WTC11 (cell line): Measurements from ENCODE around the gene PROCR. TPM values are rescaled to one million over a fixed set of nuclear protein-coding genes. Genes with fewer than 3 reads are reported as not detected.

Experiments
- ATAC-seq: fragments of 200-7000 bp; cut with Tn5 transposase; 2 replicates; pipeline ENCODE4 v1.10.0; 2021; ENCODE audit warnings: mild to moderate bottlenecking, moderate library complexity
- CTCF ChIA-PET: fragments of 300-600 bp; sonication (Branson Sonifier 250); formaldehyde crosslinking; loops from one replicate; lab custom pipeline; 2021; ENCODE audit warnings: antibody characterized with exemption; lab: Charles Lee
- POLR2A ChIA-PET: fragments of 350-600 bp; sonication (Branson Sonifier 250); formaldehyde crosslinking; loops from one replicate; lab custom pipeline; 2021; ENCODE audit warnings: antibody characterized with exemption; lab: Charles Lee
- DNase-seq: peaks from one replicate; pipeline ENCODE4 v3.0.0; 2021; ENCODE audit warnings: low spot score
- H3K27ac Mint-ChIP-seq: 2 replicates; pipeline ENCODE4 v1.8.0; 2021; ENCODE audit warnings: mixed read lengths
- H3K27me3 Mint-ChIP-seq: 2 replicates; pipeline ENCODE4 v1.8.0; 2021; ENCODE audit warnings: low read depth, mild to moderate bottlenecking, moderate library complexity, mixed read lengths
- H3K36me3 Mint-ChIP-seq: 2 replicates; pipeline ENCODE4 v1.8.0; 2021; ENCODE audit warnings: mixed read lengths
- H3K4me1 Mint-ChIP-seq: 2 replicates; pipeline ENCODE4 v1.8.0; 2022; ENCODE audit warnings: mixed read lengths
- H3K4me3 Mint-ChIP-seq: 2 replicates; pipeline ENCODE4 v1.8.0; 2021; ENCODE audit warnings: mild to moderate bottlenecking, moderate library complexity, mixed read lengths
- H3K9me3 Mint-ChIP-seq: 2 replicates; pipeline ENCODE4 v1.8.0; 2021; ENCODE audit warnings: mixed read lengths
- ATF1 ChIP-seq: sonication (generic); formaldehyde crosslinking; IDR thresholded peaks from 2 replicates; pipeline ENCODE4 v1.8.1; 2023; ENCODE audit warnings: mild to moderate bottlenecking, moderate library complexity, missing genetic modification reagents
- ATF2 ChIP-seq: sonication (generic); formaldehyde crosslinking; IDR thresholded peaks from 2 replicates; pipeline ENCODE4 v1.8.1; 2022; ENCODE audit warnings: low read depth, missing genetic modification reagents, borderline replicate concordance
- CREB1 ChIP-seq: sonication (generic); formaldehyde crosslinking; IDR thresholded peaks from 2 replicates; pipeline ENCODE4 v1.8.0; 2023; ENCODE audit warnings: mild to moderate bottlenecking, missing genetic modification reagents
- ERG ChIP-seq: fragments of 250-450 bp; sonication (Bioruptor Pico); IDR thresholded peaks from 2 replicates; pipeline ENCODE4 v1.8.0; 2021; ENCODE audit warnings: mild to moderate bottlenecking
- ETV6 ChIP-seq: sonication (generic); formaldehyde crosslinking; IDR thresholded peaks from 2 replicates; pipeline ENCODE4 v1.8.1; 2022; ENCODE audit warnings: mild to moderate bottlenecking, missing genetic modification reagents
- FOXJ3 ChIP-seq: sonication (generic); formaldehyde crosslinking; IDR thresholded peaks from 2 replicates; pipeline ENCODE4 v1.9.0; 2021; ENCODE audit warnings: missing genetic modification reagents, mild to moderate bottlenecking, borderline replicate concordance
- FOXK1 ChIP-seq: sonication (generic); formaldehyde crosslinking; IDR thresholded peaks from 2 replicates; pipeline ENCODE4 v1.8.0; 2022; ENCODE audit warnings: mild to moderate bottlenecking, moderate library complexity, missing genetic modification reagents
- GRHL2 ChIP-seq: fragments of 250-450 bp; sonication (Bioruptor Pico); IDR thresholded peaks from 2 replicates; pipeline ENCODE4 v1.8.0; 2022; ENCODE audit warnings: mild to moderate bottlenecking, moderate library complexity; ENCODE audit not compliant: insufficient replicate concordance, severe bottlenecking
- HMGA2 ChIP-seq: fragments of 250-450 bp; sonication (Bioruptor Pico); IDR thresholded peaks from 2 replicates; pipeline ENCODE4 v1.4.0; 2021; ENCODE audit warnings: mild to moderate bottlenecking, moderate library complexity
- NFE2L1 ChIP-seq: sonication (generic); formaldehyde crosslinking; IDR thresholded peaks from 2 replicates; pipeline ENCODE4 v1.8.1; 2023; ENCODE audit warnings: missing genetic modification reagents
- NR1H2 ChIP-seq: sonication (generic); formaldehyde crosslinking; IDR thresholded peaks from 2 replicates; pipeline ENCODE4 v1.9.0; 2021; ENCODE audit warnings: mild to moderate bottlenecking, moderate library complexity, missing genetic modification reagents
- RELA ChIP-seq: sonication (generic); formaldehyde crosslinking; IDR thresholded peaks from 2 replicates; pipeline ENCODE4 v1.8.1; 2022; ENCODE audit warnings: missing genetic modification reagents, mild to moderate bottlenecking, borderline replicate concordance
- TEAD4 ChIP-seq: sonication (generic); formaldehyde crosslinking; IDR thresholded peaks from 2 replicates; pipeline ENCODE4 v1.8.0; 2022; ENCODE audit warnings: mild to moderate bottlenecking, missing genetic modification reagents
- ZBTB43 ChIP-seq: sonication (generic); formaldehyde crosslinking; IDR thresholded peaks from 2 replicates; pipeline ENCODE4 v1.8.1; 2023; ENCODE audit warnings: mild to moderate bottlenecking, missing genetic modification reagents
- ZNF263 ChIP-seq: sonication (generic); formaldehyde crosslinking; IDR thresholded peaks from 2 replicates; pipeline ENCODE4 v1.8.1; 2022; ENCODE audit warnings: low read depth, mild to moderate bottlenecking, moderate library complexity, missing genetic modification reagents
- total RNA-seq: library from RNA; stranded (reverse); gene quantifications from 3 replicates; pipeline ENCODE4 v1.2.3, GENCODE V29; 2021
- TF ChIP-seq, protein P1 (sequence below): sonication (generic); formaldehyde crosslinking; conservative IDR thresholded peaks from 2 replicates; pipeline ENCODE4 v1.8.1; 2023; ENCODE audit warnings: mild to moderate bottlenecking, low read depth, missing genetic modification reagents, moderate library complexity
- TF ChIP-seq, protein P2 (sequence below): sonication (generic); formaldehyde crosslinking; IDR thresholded peaks from 2 replicates; pipeline ENCODE4 v1.8.1; 2023; ENCODE audit warnings: mild to moderate bottlenecking, moderate library complexity, missing genetic modification reagents

The PROCR gene
- total RNA-seq, 1 experiment from 2014 or later: 29.7 TPM

- ChIA-PET POLR2A (no interaction called here), CTCF (no interaction called here)
- no peak for DNase-seq
- H3K27ac Mint-ChIP-seq: no peak overlapping the region
- peaks cover 4% of the 10 kb centered on the region; the same call in 1 of the 2 replicates for H3K9me3 Mint-ChIP-seq
- no peak for ATAC-seq
- H3K36me3 Mint-ChIP-seq: peaks cover 3% of the 10 kb centered on the region; the same call in 1 of the 2 replicates
- no peaks in the 10 kb centered on the region; the same call in 1 of the 2 replicates for H3K27me3 Mint-ChIP-seq
- TF ChIP-seq ZBTB43 (CRISPR knock-in tag) (no peak), NR1H2 (CRISPR knock-in tag) (no peak), FOXJ3 (CRISPR knock-in tag) (no peak), GRHL2 (CRISPR knock-in tag) (no peak), ATF2 (CRISPR knock-in tag) (no peak), ERG (no peak), TEAD4 (CRISPR knock-in tag) (no peak), ZNF263 (CRISPR knock-in tag) (no peak), RELA (CRISPR knock-in tag) (no peak), ETV6 (CRISPR knock-in tag) (no peak), CREB1 (no peak), NFE2L1 (CRISPR knock-in tag) (no peak), HMGA2 (CRISPR knock-in tag) (no peak)
- TF ChIP-seq, protein P1, sequence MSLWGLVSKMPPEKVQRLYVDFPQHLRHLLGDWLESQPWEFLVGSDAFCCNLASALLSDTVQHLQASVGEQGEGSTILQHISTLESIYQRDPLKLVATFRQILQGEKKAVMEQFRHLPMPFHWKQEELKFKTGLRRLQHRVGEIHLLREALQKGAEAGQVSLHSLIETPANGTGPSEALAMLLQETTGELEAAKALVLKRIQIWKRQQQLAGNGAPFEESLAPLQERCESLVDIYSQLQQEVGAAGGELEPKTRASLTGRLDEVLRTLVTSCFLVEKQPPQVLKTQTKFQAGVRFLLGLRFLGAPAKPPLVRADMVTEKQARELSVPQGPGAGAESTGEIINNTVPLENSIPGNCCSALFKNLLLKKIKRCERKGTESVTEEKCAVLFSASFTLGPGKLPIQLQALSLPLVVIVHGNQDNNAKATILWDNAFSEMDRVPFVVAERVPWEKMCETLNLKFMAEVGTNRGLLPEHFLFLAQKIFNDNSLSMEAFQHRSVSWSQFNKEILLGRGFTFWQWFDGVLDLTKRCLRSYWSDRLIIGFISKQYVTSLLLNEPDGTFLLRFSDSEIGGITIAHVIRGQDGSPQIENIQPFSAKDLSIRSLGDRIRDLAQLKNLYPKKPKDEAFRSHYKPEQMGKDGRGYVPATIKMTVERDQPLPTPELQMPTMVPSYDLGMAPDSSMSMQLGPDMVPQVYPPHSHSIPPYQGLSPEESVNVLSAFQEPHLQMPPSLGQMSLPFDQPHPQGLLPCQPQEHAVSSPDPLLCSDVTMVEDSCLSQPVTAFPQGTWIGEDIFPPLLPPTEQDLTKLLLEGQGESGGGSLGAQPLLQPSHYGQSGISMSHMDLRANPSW: no peak
- TF ChIP-seq, protein P2, sequence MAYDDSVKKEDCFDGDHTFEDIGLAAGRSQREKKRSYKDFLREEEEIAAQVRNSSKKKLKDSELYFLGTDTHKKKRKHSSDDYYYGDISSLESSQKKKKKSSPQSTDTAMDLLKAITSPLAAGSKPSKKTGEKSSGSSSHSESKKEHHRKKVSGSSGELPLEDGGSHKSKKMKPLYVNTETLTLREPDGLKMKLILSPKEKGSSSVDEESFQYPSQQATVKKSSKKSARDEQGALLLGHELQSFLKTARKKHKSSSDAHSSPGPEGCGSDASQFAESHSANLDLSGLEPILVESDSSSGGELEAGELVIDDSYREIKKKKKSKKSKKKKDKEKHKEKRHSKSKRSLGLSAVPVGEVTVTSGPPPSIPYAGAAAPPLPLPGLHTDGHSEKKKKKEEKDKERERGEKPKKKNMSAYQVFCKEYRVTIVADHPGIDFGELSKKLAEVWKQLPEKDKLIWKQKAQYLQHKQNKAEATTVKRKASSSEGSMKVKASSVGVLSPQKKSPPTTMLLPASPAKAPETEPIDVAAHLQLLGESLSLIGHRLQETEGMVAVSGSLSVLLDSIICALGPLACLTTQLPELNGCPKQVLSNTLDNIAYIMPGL: no peak
- peaks cover 13% of the 10 kb centered on the region for H3K4me1 Mint-ChIP-seq
- H3K4me3 Mint-ChIP-seq: no peak overlapping the region
Measured at GRCh38 chr20:35150846-35151579, 20.9 kb upstream of the PROCR start.

DNA sequence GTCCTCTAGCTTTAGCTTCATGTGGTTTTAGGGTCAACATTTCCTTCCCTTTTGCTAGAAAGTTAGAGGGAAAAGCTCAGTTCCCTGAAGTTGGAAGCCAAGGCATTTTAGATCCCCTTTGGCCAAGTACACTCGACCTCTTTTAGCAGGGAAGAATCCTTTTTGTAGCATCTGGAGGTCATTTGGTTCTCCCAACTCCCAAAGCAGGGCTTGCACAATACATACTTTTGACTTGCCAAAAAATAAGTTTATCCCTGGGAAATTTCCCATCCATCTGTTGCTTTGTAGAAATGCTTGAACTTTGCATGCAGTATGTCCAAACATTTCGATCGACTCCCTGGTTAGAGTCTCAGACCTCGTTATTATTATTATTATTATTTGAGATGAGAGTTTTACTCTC is 20.1 kb upstream of the PROCR start:
- Mint-ChIP-seq H3K4me3 (no peak overlapping the region), H3K27me3 (no peaks in the 10 kb centered on the region; the same call in 1 of the 2 replicates), H3K36me3 (peaks cover 3% of the 10 kb centered on the region; the same call in 1 of the 2 replicates), H3K9me3 (peaks cover 4% of the 10 kb centered on the region; the same call in 1 of the 2 replicates), H3K27ac (no peak overlapping the region), H3K4me1 (peaks cover 9% of the 10 kb centered on the region)
- ChIA-PET CTCF (no interaction called here), POLR2A (no interaction called here)
- no peak for DNase-seq
- no peak for ATAC-seq
- TF ChIP-seq FOXK1 (CRISPR knock-in tag): no peak
- no peak for TF ChIP-seq ATF1
- no peak for TF ChIP-seq ERG
